Caco-2 (cell line): Measurements from ENCODE around the gene ABCC4. TPM values are rescaled to one million over a fixed set of nuclear protein-coding genes. Genes with fewer than 3 reads are reported as not detected.

ENCODE experiments used
- BruUV-seq: library from RNA; stranded (reverse); fragments of 400-500 nt; replicated peaks from 2 replicates; lab custom pipeline; 2021; lab: Mats Ljungman, UMichigan
- CTCF ChIA-PET: fragments of 300-600 bp; sonication (Branson Sonifier 250); formaldehyde crosslinking; loops from one replicate; lab custom pipeline; 2022; ENCODE audit warnings: antibody characterized with exemption; lab: Charles Lee
- POLR2A ChIA-PET: fragments of 300-600 bp; sonication (Branson Sonifier 250); formaldehyde crosslinking; loops from one replicate; lab custom pipeline; 2022; ENCODE audit warnings: antibody characterized with exemption; lab: Charles Lee
- DNase-seq, 2 experiments: peaks; one replicate each; pipeline versions ENCODE4 v3.0.0 to v3.0.0-alpha.2; 2020 to 2022
- H3K27me3 ChIP-seq: replicated peaks from 2 replicates; pipeline ENCODE4 v1.6.0; 2011; ENCODE audit warnings: low read length; ENCODE audit not compliant: control insufficient read depth, insufficient read depth
- H3K36me3 ChIP-seq: 2 replicates; pipeline ENCODE4 v1.5.1; 2011; ENCODE audit warnings: low read length; ENCODE audit not compliant: control insufficient read depth, insufficient read depth
- H3K4me1 ChIP-seq: fragments of 250-450 bp; sonication (Bioruptor Pico); 2 replicates; pipeline ENCODE4 v1.5.1; 2020; ENCODE audit warnings: mild to moderate bottlenecking
- H3K4me3 ChIP-seq: 2 replicates; pipeline ENCODE4 v1.5.1; 2011; ENCODE audit warnings: low read depth, mild to moderate bottlenecking, control low read depth, low read length
- H3K9me3 ChIP-seq: fragments of 250-450 bp; sonication (Bioruptor Pico); 2 replicates; pipeline ENCODE4 v1.5.1; 2020; ENCODE audit warnings: mild to moderate bottlenecking, moderate library complexity
- H3K27ac Mint-ChIP-seq: one replicate; pipeline ENCODE4 v1.8.0; 2022; ENCODE audit warnings: mixed read lengths; ENCODE audit not compliant: unreplicated experiment
- H3K27me3 Mint-ChIP-seq: one replicate; pipeline ENCODE4 v1.8.0; 2022; ENCODE audit warnings: mixed read lengths; ENCODE audit not compliant: insufficient read depth, unreplicated experiment
- H3K36me3 Mint-ChIP-seq: one replicate; pipeline ENCODE4 v1.8.0; 2022; ENCODE audit warnings: mild to moderate bottlenecking, mixed read lengths; ENCODE audit not compliant: insufficient read depth, unreplicated experiment
- H3K4me1 Mint-ChIP-seq: one replicate; pipeline ENCODE4 v1.8.0; 2022; ENCODE audit warnings: low read depth, mixed read lengths; ENCODE audit not compliant: unreplicated experiment
- H3K4me3 Mint-ChIP-seq: one replicate; pipeline ENCODE4 v1.8.0; 2022; ENCODE audit warnings: mild to moderate bottlenecking, moderate library complexity, mixed read lengths; ENCODE audit not compliant: unreplicated experiment
- H3K9me3 Mint-ChIP-seq: one replicate; pipeline ENCODE4 v1.8.0; 2022; ENCODE audit warnings: mixed read lengths; ENCODE audit not compliant: unreplicated experiment
- CTCF ChIP-seq, 2 experiments: fragments of 200-600 bp in 1 of 2; IDR thresholded peaks; 1 replicate in 1 of 2; 2 replicates in 1 of 2; pipeline versions ENCODE4 v1.5.1 to v1.8.0; 2011 to 2022; ENCODE audit warnings: antibody characterized with exemption in 1 of 2, control low read depth in 1 of 2, inconsistent platforms in 1 of 2, low read depth in 1 of 2, low read length in 1 of 2, mild to moderate bottlenecking in 1 of 2, moderate library complexity in 1 of 2; ENCODE audit not compliant: insufficient read depth in 1 of 2, severe bottlenecking in 1 of 2, unreplicated experiment in 1 of 2
- intact Hi-C: fragments of 100-400 bp; cut with micrococcal nuclease; formaldehyde crosslinking; loops from one replicate; pipeline ENCODE4 v1.10.0; 2022; ENCODE audit not compliant: unreplicated experiment
- total RNA-seq: library from RNA; stranded (reverse); gene quantifications from 2 replicates; pipeline ENCODE4 v1.2.3, GENCODE V29; 2022

Gene ABCC4
- total RNA-seq, 1 experiment from 2014 or later: 51.9 TPM

- ChIA-PET POLR2A (interaction anchor here (0.6 kb wide), 1 partner anchor 94 kb away, joined by 3 read pairs; no protein-coding TSS in a partner anchor), CTCF (interaction anchor here (0.6 kb wide), 1 partner anchor 1786 kb away, joined by 3 read pairs; no protein-coding TSS in a partner anchor)
- Mint-ChIP-seq H3K27ac (no peak overlapping the region), H3K27me3 (no peaks in the 10 kb centered on the region), H3K36me3 (peaks cover 38% of the 10 kb centered on the region), H3K9me3 (no peaks in the 10 kb centered on the region), H3K4me1 (peaks cover 13% of the 10 kb centered on the region), H3K4me3 (no peak overlapping the region)
- Histone ChIP-seq H3K27me3 (no peaks in the 10 kb centered on the region), H3K4me1 (0 out of 2 replicates have a peak, but pooled peaks cover 5% of the 10 kb centered on the region), H3K36me3 (peaks cover 2% of the 10 kb centered on the region), H3K9me3 (no peaks in the 10 kb centered on the region), H3K4me3 (no peak overlapping the region)
- intact Hi-C loops: no loop called here
- BruUV-seq: no TSS peak
- DNase-seq: no peak
- TF ChIP-seq CTCF (IDR thresholded peaks at IDR 0.05; ENCODE audit: insufficient read depth in 1 of 2, low read depth in 1 of 2, low read length in 1 of 2, severe bottlenecking in 1 of 2, unreplicated experiment in 1 of 2): no peak
Observed at GRCh38 chr13:95181586-95181985, 119.7 kb downstream of the ABCC4 start.

GRCh38 chr13:95180513-95181245, 120.6 kb downstream of the ABCC4 start:
- ChIA-PET POLR2A (no interaction called here), CTCF (interaction anchor here (0.6 to 1.4 kb wide), 2 partner anchors 224 to 1787 kb away, joined by 3 to 4 read pairs; no protein-coding TSS in a partner anchor)
- H3K4me1 ChIP-seq: 0 out of 2 replicates have a peak, but pooled peaks cover 5% of the 10 kb centered on the region
- peaks cover 2% of the 10 kb centered on the region; the same call in 1 of the 2 replicates for H3K36me3 ChIP-seq
- H3K36me3 Mint-ChIP-seq: peaks cover 39% of the 10 kb centered on the region
- no TSS peak for BruUV-seq
- H3K27me3 Mint-ChIP-seq: no peaks in the 10 kb centered on the region
- TF ChIP-seq CTCF (IDR thresholded peaks at IDR 0.05; ENCODE audit: insufficient read depth in 1 of 2, low read depth in 1 of 2, low read length in 1 of 2, severe bottlenecking in 1 of 2, unreplicated experiment in 1 of 2): no peak
- no peaks in the 10 kb centered on the region for H3K27me3 ChIP-seq
- H3K4me3 Mint-ChIP-seq: no peak overlapping the region
- no peaks in the 10 kb centered on the region for H3K9me3 Mint-ChIP-seq
- DNase-seq: no peak
- no peak overlapping the region for H3K27ac Mint-ChIP-seq
- H3K4me1 Mint-ChIP-seq: peaks cover 13% of the 10 kb centered on the region
- H3K9me3 ChIP-seq: no peaks in the 10 kb centered on the region
- intact Hi-C loops: no loop called here
- H3K4me3 ChIP-seq: no peak overlapping the region

GRCh38 chr13:95176611-95177259, 124.5 kb downstream of the ABCC4 start:
- Mint-ChIP-seq H3K9me3 (no peaks in the 10 kb centered on the region), H3K27ac (no peak overlapping the region), H3K36me3 (peaks cover 50% of the 10 kb centered on the region), H3K27me3 (no peaks in the 10 kb centered on the region), H3K4me3 (no peak overlapping the region), H3K4me1 (peaks cover 11% of the 10 kb centered on the region)
- no peak for DNase-seq
- H3K4me1 ChIP-seq: 0 out of 2 replicates have a peak, but pooled peaks cover 5% of the 10 kb centered on the region
- H3K36me3 ChIP-seq: no peaks in the 10 kb centered on the region; the same call in 1 of the 2 replicates
- H3K9me3 ChIP-seq: no peaks in the 10 kb centered on the region
- H3K27me3 ChIP-seq: no peaks in the 10 kb centered on the region
- ChIA-PET POLR2A (no interaction called here), CTCF (no interaction called here)
- no TSS peak for BruUV-seq
- no peak for TF ChIP-seq CTCF (IDR thresholded peaks at IDR 0.05; ENCODE audit: insufficient read depth in 1 of 2, low read depth in 1 of 2, low read length in 1 of 2, severe bottlenecking in 1 of 2, unreplicated experiment in 1 of 2)
- H3K4me3 ChIP-seq: no peak overlapping the region
- intact Hi-C loops: no loop called here
